Right lobe of liver (tissue), 4 donors: ENCODE results near the gene VAV2.

Source experiments
- CTCF ChIP-seq, 4 donors: fragments of 200-600 bp in 3 of 4; fragments of 450-650 bp in 1 of 4; IDR thresholded peaks; one replicate each; pipeline versions ENCODE4 v1.5.1 to v1.8.0; 2016 to 2022; ENCODE audit warnings: antibody characterized with exemption in 4 of 4, mild to moderate bottlenecking in 2 of 4
- POLR2A ChIP-seq: fragments of 450-650 bp; IDR thresholded peaks from one replicate; pipeline ENCODE4 v1.6.1; 2017; ENCODE audit warnings: antibody characterized with exemption, mild to moderate bottlenecking
- donor health status: DM: no; HTN: no; CAD: no.
- donor health status: DM: no; HTN: no; CAD: no.
- donor health status: DM: no; HTN: yes; CAD: no.

- no peak for TF ChIP-seq CTCF (IDR thresholded peaks at IDR 0.05)
- no peak for TF ChIP-seq POLR2A
These were observed 39.7 kb upstream of the VAV2 start for GRCh38 chr9:134031783-134032182.
